HG02798 (cell line): ENCODE results near the gene PDCD1LG2.
A peak's percentile ranks its signal among the peaks of the same experiment; 100 is the strongest.
"Not testable (repeated sequence)": the region's sequence is repeated elsewhere in the genome, so short reads cannot be mapped to it uniquely, and the experiment has no call there.

ENCODE experiments used
- ATAC-seq: cut with Tn5 transposase; IDR thresholded peaks from one replicate; pipeline ENCODE4 v1.9.1; 2021; ENCODE audit warnings: mild to moderate bottlenecking; ENCODE audit not compliant: unreplicated experiment, poor library complexity

Gene PDCD1LG2

GRCh38 chr9:5510360-5510931 lies at the start of gene PDCD1LG2:
PDCD1LG2 (plus strand) TSS chr9:5510531; CDS start chr9:5522547, 12,016 bp downstream.
- ATAC-seq = peak; percentile 73

- not testable (repeated sequence) for ATAC-seq
These were observed 45.5 kb upstream of the PDCD1LG2 start for GRCh38 chr9:5464831-5465330.

- no peak for ATAC-seq
These were observed 44.3 kb upstream of the PDCD1LG2 start for GRCh38 chr9:5466005-5466404.

GRCh38 chr9:5466766-5467165 lies 43.6 kb upstream of the PDCD1LG2 start:
- no peak for ATAC-seq

GRCh38 chr9:5468850-5469249 lies 41.5 kb upstream of the PDCD1LG2 start:
- ATAC-seq = no peak

GRCh38 chr9:5470122-5470521 lies 40.2 kb upstream of the PDCD1LG2 start:
- no peak for ATAC-seq

GRCh38 chr9:5470816-5471215 lies 39.5 kb upstream of the PDCD1LG2 start:
- ATAC-seq = no peak

GRCh38 chr9:5475611-5476010 lies 34.7 kb upstream of the PDCD1LG2 start:
- not testable (repeated sequence) for ATAC-seq

GRCh38 chr9:5478206-5478605 lies 32.1 kb upstream of the PDCD1LG2 start:
- ATAC-seq = no peak

GRCh38 chr9:5479994-5480694 lies 30.2 kb upstream of the PDCD1LG2 start:
- no peak for ATAC-seq

GRCh38 chr9:5480919-5481318 lies 29.4 kb upstream of the PDCD1LG2 start:
- ATAC-seq = no peak

- ATAC-seq = no peak
These were observed 28.9 kb upstream of the PDCD1LG2 start for GRCh38 chr9:5481322-5482040.

- no peak for ATAC-seq
These were observed 28.1 kb upstream of the PDCD1LG2 start for GRCh38 chr9:5482194-5482593.

- ATAC-seq = no peak
These were observed 27.0 kb upstream of the PDCD1LG2 start for GRCh38 chr9:5483306-5483705.

GRCh38 chr9:5485378-5486085 lies 24.8 kb upstream of the PDCD1LG2 start:
- ATAC-seq = no peak

GRCh38 chr9:5486988-5487387 lies 23.3 kb upstream of the PDCD1LG2 start:
- ATAC-seq = no peak

GRCh38 chr9:5488221-5489008 lies 21.9 kb upstream of the PDCD1LG2 start:
- no peak for ATAC-seq

GRCh38 chr9:5489630-5490490 lies 20.5 kb upstream of the PDCD1LG2 start:
- no peak for ATAC-seq
